ENCODE measurements around the gene PDE7B.

Gene PDE7B

GRCh38 chr6:136036601-136037000 lies 185.1 kb downstream of the PDE7B start:
- no peak for DNase-seq

- DNase-seq, result no peak
Observed at GRCh38 chr6:136037242-136037875, 185.9 kb downstream of the PDE7B start.

DNA sequence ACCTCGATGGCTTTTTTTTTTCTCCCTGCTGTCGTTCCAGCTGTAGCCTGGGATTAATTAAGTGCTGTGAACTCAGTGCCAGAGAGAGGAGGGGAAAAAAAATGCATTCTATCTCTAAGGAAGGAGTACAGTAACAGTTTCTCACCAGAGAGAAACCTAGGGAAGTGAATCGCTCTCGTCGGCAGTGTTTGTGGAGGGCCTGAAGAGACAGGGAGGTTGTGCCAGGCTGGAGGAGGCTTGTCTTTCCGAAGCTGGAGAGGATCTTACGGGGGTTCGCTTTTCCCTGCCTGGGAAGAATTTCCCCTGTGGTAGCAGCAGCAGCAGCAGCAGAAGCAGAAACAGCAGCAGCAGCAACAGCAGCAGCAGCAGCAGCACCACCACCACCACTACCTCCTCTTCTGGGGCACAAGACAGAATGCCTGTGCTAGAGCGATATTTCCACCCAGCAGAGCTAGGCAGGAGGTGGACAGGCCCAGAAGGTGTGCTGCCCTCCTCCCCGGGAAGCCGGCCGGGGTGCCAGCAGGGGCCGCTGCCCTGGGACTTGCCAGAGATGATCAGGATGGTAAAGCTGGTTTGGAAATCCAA lies 186.5 kb downstream of the PDE7B start:
- no peak for DNase-seq

GRCh38 chr6:136038531-136038930 lies 187.0 kb downstream of the PDE7B start:
- no peak for DNase-seq

DNA sequence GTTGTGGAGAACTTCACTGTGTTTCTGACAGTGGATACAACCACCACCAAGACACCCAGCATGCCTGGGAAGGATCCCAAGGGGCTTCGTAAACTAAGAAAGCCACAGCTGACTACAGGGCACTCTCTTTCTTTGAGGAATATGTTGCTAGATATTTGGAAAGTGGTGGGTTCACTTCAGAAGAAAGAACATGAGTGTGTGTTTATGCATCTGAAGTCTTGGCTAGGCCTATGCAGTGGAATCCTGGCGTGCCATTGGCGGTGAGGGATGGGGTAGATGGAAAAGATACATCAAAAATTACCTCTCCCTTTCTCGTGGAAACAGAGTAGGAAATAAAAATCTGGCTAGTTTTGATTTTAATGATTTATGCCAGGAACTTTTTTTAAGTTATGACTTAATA lies 187.7 kb downstream of the PDE7B start:
- DNase-seq, result no peak

DNA sequence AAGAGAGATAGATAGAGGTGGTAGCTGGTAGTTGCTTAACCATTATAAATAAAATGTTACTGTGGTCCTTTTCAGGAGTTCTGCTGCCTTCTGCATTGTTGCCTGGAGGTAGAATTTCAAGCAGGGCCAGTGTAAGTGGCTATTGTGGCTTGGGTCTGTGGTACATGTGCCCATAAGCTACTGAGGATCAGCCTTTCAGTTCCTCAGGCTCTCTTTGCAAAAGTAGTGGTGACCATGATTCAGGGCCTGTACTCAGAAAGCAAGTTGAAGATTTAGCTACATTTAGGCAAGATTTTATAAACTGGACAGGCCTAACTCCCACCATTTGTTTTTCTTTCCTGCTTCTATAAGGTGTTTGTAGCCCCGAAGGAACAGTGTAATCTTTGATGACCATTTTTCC lies 199.0 kb downstream of the PDE7B start:
- DNase-seq, result no peak

DNA sequence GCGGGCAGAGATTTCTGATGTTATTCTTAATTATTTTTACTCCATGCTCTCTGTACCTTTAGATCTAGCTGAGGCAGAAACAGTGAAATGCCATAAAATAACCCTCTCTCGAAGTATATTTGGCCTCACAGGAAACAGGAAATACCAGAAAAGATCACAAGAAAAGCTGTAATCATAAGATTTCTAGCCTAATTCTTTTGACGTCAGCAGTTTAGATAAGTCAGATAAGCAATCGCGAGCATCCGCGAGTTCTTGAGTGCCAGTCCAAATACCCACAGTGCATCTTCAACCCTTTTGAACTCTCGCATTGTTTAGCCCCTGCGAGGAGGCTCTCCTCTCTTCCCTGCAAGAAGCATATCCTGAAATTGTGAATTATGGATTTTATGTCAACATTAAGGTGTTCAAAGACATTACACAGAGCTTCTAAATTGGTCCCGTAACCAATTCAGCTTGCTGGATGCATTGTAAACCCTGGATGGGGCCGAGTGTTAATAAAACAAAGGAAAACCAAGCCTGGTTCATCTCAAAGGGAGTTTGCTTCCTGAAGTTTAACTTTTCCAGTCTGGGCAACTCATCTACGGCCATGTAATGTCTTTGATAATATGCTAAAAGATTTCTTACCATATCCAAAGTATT lies 199.8 kb downstream of the PDE7B start:
- no peak for DNase-seq

DNA sequence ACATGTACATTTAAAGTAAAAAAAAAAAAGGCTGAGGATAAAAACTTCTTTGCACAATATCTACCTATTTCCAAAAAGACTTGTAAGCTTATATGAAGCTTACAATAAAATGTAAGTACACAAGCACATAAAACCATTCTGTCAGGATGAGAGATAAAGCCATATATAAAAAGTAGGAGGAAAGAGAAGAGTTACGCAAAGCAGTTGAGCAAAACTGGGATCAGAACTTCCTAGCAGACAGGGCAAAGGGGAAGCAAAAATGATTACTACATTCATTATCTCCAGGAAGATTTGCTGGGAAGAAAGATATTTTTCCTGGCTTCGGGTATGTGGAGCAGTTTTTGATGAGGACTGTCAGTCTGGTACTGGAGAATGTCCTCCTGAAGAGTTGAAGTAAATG lies 200.5 kb downstream of the PDE7B start:
- no peak for DNase-seq

DNA sequence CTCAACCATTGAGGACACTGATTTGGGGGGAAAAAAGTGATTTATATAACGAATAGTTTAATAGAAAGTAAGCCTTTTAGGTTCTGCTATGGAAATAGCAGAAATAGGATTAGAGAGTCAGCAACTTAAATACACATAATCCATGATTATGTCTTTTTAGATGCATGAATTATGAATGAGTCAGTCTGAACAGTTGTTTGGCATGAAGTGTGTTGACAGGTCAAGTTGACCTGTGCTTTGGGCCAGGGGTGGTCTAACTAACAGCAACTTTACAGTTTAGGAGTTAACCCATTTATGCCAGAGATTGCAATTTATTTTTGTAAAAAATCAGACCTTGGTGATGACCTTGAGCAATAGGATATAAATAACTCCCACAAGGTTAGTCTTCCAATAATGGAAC lies 207.4 kb downstream of the PDE7B start:
- DNase-seq, result no peak

GRCh38 chr6:136059308-136059707 lies 207.8 kb downstream of the PDE7B start:
- no peak for DNase-seq

DNA sequence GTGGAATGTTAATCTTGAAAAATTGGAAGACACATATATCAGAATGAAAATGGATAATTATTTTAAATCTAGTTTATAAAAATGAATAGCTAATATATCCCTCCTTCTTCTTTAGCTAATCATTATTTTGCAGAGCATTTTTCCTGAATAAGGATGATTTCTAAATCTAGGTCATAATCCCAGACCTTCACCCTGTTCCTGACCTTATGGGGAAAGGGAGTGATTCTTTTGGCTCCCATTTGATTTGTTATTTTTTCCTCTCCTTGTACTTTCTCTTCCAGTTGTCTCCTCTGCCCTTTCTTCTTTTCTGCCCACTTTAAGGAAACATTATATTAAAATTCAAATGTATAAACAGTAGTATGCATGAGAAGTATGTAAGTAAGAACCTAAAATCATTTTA lies 208.6 kb downstream of the PDE7B start:
- no peak for DNase-seq

DNA sequence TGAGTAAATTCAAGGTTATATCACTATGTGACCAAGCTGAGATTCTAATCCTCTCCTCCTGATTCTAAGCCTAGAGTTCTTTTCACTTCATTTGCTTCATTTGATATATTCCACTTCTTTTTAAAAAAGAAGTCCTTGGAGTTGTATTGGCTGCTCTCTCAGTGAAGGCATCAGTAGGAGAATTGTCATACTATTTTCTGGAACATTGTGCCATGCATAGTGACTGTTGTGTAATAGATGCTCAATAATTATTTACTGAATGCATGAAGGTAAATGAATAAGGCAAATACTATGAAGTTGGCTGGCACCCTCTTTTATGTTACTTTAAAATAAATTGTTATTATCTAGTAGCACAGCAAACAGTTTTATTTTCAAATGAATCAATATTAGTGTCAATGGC lies 209.3 kb downstream of the PDE7B start:
- DNase-seq, result no peak

GRCh38 chr6:136061701-136062100 lies 210.2 kb downstream of the PDE7B start:
- DNase-seq, result no peak

DNA sequence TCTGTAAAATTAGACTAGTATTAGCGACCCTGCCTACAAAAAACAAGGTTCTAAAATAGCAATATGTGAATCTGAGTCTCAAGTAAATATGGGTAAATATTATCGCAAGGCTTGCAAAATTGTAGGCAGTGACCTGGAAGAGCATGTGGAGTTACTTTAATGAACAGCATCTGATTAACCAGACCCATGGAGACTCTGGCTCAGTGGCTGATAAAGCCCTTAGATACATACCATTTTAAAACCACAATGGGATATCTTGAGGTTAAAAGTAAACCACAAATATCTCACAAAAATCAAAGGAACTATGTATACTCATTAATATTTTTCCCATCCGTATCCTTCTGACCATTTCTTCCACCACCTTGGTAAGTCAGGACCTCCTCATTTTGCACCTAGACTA lies 211.6 kb downstream of the PDE7B start:
- DNase-seq, result no peak

- no peak for DNase-seq
Observed at GRCh38 chr6:136066005-136066404, 214.5 kb downstream of the PDE7B start.

GRCh38 chr6:136067731-136068341 lies 216.3 kb downstream of the PDE7B start:
- DNase-seq, result no peak

DNA sequence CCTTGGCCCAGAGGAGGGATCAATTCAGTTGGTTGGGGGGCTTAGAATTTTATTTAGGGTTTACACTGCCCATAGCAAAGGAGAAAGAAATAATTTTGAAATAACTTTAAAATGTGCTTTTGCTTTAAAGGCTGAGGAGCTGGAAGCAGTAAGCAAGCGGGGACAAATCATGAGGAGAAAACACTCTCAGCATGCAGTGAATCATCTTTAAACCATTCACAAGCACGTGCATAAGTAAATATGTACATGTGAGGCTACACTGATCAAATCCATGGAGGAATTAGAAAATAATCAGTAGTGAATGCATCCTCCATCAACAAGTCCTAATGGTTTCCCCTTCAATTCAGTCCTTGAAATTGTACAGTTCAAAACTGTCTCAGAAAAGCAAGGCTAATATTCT lies 217.6 kb downstream of the PDE7B start:
- no peak for DNase-seq

- DNase-seq, result no peak
Observed at GRCh38 chr6:136070815-136071214, 219.3 kb downstream of the PDE7B start.

DNA sequence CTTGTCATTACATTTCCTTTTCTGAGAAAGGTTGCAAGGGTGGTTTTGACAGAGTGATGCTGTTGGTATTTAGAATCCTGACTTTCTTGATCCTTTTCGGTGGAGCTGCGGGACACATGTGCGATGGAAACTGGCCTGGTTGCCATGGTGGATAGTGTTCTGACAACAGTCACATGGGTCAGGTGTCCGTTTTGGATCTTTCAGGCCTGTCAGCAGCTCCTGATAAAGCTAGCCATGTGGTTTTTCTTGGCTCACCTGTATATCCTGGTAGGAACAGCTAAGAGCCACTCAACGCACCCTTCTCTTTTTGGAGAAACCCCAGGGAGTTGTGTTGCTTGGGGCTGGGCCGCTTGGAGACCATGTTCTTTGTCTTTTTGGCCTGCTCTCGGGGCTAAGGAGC lies 221.2 kb downstream of the PDE7B start:
- DNase-seq, result no peak

DNA sequence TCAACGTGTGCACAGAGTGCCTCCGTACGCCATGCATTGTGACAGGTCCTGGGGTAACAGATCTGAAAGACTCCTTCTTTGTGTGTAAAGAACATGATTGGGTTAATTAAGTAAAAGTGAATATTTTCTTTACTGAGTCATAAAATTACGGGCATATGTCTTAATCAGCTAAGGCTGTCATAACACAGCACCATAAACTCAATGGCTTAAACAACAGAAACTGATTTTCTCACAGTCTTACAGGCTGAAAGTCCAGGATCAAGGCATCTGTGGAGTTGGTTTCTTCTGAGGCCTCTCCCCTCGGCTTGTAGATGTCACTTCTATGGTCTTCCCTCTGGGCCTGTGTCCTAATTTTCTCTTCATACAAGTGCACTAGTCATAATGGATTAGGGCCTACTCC lies 221.7 kb downstream of the PDE7B start:
- DNase-seq, result no peak

- no peak for DNase-seq
Observed at GRCh38 chr6:136076496-136076895, 225.0 kb downstream of the PDE7B start.

- no peak for DNase-seq
Observed at GRCh38 chr6:136077834-136078576, 226.5 kb downstream of the PDE7B start.

GRCh38 chr6:136079701-136080565 lies 228.4 kb downstream of the PDE7B start:
- DNase-seq, result no peak
